Thyroid gland (tissue), 4 donors: ENCODE data around the gene IP6K3.

Experiments
- POLR2A ChIP-seq, 2 donors: fragments of 450-650 bp; IDR thresholded peaks; one replicate each; pipeline ENCODE4 v1.6.1; 2017; ENCODE audit warnings: antibody characterized with exemption in 2 of 2, mild to moderate bottlenecking in 2 of 2, moderate library complexity in 1 of 2
- TF ChIP-seq, protein P1 (sequence below), 6 experiments: fragments of 200-600 bp in 3 of 6; fragments of 450-650 bp in 3 of 6; sonication (generic) in 3 of 6; IDR thresholded peaks; one replicate each; pipeline ENCODE4 v1.5.1; 2016 to 2019; ENCODE audit warnings: antibody characterized with exemption in 6 of 6, mild to moderate bottlenecking in 2 of 6, inconsistent platforms in 1 of 6, moderate library complexity in 1 of 6

GRCh38 chr6:33707771-33708170 is 38.9 kb downstream of the IP6K3 start:
- no peak for TF ChIP-seq POLR2A (IDR thresholded peaks at IDR 0.05)
- TF ChIP-seq, protein P1, sequence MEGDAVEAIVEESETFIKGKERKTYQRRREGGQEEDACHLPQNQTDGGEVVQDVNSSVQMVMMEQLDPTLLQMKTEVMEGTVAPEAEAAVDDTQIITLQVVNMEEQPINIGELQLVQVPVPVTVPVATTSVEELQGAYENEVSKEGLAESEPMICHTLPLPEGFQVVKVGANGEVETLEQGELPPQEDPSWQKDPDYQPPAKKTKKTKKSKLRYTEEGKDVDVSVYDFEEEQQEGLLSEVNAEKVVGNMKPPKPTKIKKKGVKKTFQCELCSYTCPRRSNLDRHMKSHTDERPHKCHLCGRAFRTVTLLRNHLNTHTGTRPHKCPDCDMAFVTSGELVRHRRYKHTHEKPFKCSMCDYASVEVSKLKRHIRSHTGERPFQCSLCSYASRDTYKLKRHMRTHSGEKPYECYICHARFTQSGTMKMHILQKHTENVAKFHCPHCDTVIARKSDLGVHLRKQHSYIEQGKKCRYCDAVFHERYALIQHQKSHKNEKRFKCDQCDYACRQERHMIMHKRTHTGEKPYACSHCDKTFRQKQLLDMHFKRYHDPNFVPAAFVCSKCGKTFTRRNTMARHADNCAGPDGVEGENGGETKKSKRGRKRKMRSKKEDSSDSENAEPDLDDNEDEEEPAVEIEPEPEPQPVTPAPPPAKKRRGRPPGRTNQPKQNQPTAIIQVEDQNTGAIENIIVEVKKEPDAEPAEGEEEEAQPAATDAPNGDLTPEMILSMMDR (IDR thresholded peaks at IDR 0.05): no peak
